H1 (cell line): Measurements from ENCODE around the gene TLNRD1. TPM values are rescaled to one million over a fixed set of nuclear protein-coding genes. Genes with fewer than 3 reads are reported as not detected.

Experiments
- CTCF ChIA-PET: fragments of 300-600 bp; sonication (Branson Sonifier 250); formaldehyde crosslinking; loops from one replicate; lab custom pipeline; 2021; ENCODE audit not compliant: partially characterized antibody; lab: Charles Lee
- POLR2A ChIA-PET: fragments of 300-600 bp; sonication (Branson Sonifier 250); formaldehyde crosslinking; loops from one replicate; lab custom pipeline; 2021; ENCODE audit warnings: inconsistent platforms; ENCODE audit not compliant: partially characterized antibody; lab: Charles Lee
- DNase-seq, 2 experiments: peaks; one replicate each; pipeline versions ENCODE4 v3.0.0 to v3.0.0-alpha.2; 2010 to 2022; ENCODE audit warnings: low spot score in 2 of 2, low read depth in 1 of 2, mixed read lengths in 1 of 2
- FAIRE-seq: peaks from 2 replicates; lab custom pipeline; 2011; peaks lifted over from hg19 to GRCh38; lab: Jason Lieb, UNC
- H2AFZ ChIP-seq: 2 replicates; pipeline ENCODE4 v1.8.1; 2012; ENCODE audit warnings: low read length, inconsistent platforms
- H2AK5ac ChIP-seq: 2 replicates; pipeline ENCODE4 v1.6.1; 2013; ENCODE audit warnings: low read depth, low read length
- H2BK120ac ChIP-seq: replicated peaks from 2 replicates; pipeline ENCODE3; 2013; ENCODE audit warnings: low read depth, low read length, inconsistent platforms
- H2BK12ac ChIP-seq: 2 replicates; pipeline ENCODE4 v1.6.1; 2013; ENCODE audit warnings: low read depth, low read length
- H2BK15ac ChIP-seq: 2 replicates; pipeline ENCODE4 v1.6.1; 2013; ENCODE audit warnings: low read length
- H2BK20ac ChIP-seq: 2 replicates; pipeline ENCODE4 v1.6.1; 2013; ENCODE audit warnings: low read length
- H2BK5ac ChIP-seq: 2 replicates; pipeline ENCODE4 v1.6.1; 2013; ENCODE audit warnings: low read depth, low read length
- H3K14ac ChIP-seq: 2 replicates; pipeline ENCODE4 v1.6.1; 2013; ENCODE audit warnings: inconsistent platforms; ENCODE audit not compliant: insufficient read length
- H3K18ac ChIP-seq: 2 replicates; pipeline ENCODE4 v1.6.1; 2013; ENCODE audit warnings: low read length; ENCODE audit errors: extremely low read depth
- H3K23ac ChIP-seq: 2 replicates; pipeline ENCODE4 v1.6.1; 2013; ENCODE audit warnings: inconsistent platforms; ENCODE audit not compliant: insufficient read length
- H3K23me2 ChIP-seq: 2 replicates; pipeline ENCODE4 v1.6.1; 2013; ENCODE audit warnings: low read depth, low read length
- H3K27ac ChIP-seq: 2 replicates; pipeline ENCODE4 v1.6.1; 2011; ENCODE audit warnings: low read depth, low read length, inconsistent platforms
- H3K27me3 ChIP-seq, 4 experiments: replicated peaks in 1 of 4; 1 replicate in 1 of 4; 2 replicates in 3 of 4; pipeline versions ENCODE4 v1.6.1 to v1.8.1; 2011 to 2013; ENCODE audit warnings: low read length in 3 of 4, mild to moderate bottlenecking in 3 of 4, inconsistent platforms in 2 of 4, mixed read lengths in 2 of 4, moderate library complexity in 1 of 4; ENCODE audit not compliant: control insufficient read depth in 3 of 4, insufficient read depth in 3 of 4; ENCODE audit errors: extremely low read depth in 1 of 4
- H3K36me3 ChIP-seq, 4 experiments: 2 replicates each; pipeline versions ENCODE4 v1.6.1 to v1.8.1; 2011 to 2013; ENCODE audit warnings: mild to moderate bottlenecking in 4 of 4, low read length in 3 of 4, moderate library complexity in 2 of 4, control low read depth in 1 of 4, inconsistent platforms in 1 of 4; ENCODE audit not compliant: insufficient read depth in 4 of 4, control insufficient read depth in 2 of 4
- H3K4ac ChIP-seq: replicated peaks from 2 replicates; pipeline ENCODE3; 2013; ENCODE audit warnings: low read length, low read depth, mixed read lengths, inconsistent platforms; ENCODE audit not compliant: insufficient read length
- H3K4me1 ChIP-seq, 4 experiments: replicated peaks in 1 of 4; 1 replicate in 1 of 4; 2 replicates in 3 of 4; pipeline versions ENCODE4 v1.6.1 to v1.8.1; 2011 to 2013; ENCODE audit warnings: low read length in 3 of 4, inconsistent platforms in 2 of 4, mixed read lengths in 1 of 4; ENCODE audit not compliant: insufficient read depth in 4 of 4, control insufficient read depth in 3 of 4
- H3K4me2 ChIP-seq, 2 experiments: 2 replicates each; pipeline versions ENCODE4 v1.6.1 to v1.8.1; 2011 to 2013; ENCODE audit warnings: low read depth in 2 of 2, low read length in 2 of 2, control low read depth in 1 of 2, inconsistent platforms in 1 of 2, mild to moderate bottlenecking in 1 of 2; ENCODE audit not compliant: insufficient read depth in 1 of 2
- H3K4me3 ChIP-seq, 4 experiments: fragments of 200-600, 300-600 bp in 1 of 4; sonication (generic), shearing (Covaris generic), sonication (Bioruptor Twin) in 1 of 4; 2 replicates each; pipeline versions ENCODE4 v1.5.1 to v1.8.1; 2011 to 2016; ENCODE audit warnings: low read length in 4 of 4, low read depth in 3 of 4, control low read depth in 2 of 4, inconsistent platforms in 2 of 4, mild to moderate bottlenecking in 2 of 4, mixed read lengths in 1 of 4, moderate library complexity in 1 of 4; ENCODE audit not compliant: insufficient read depth in 2 of 4; ENCODE audit errors: extremely low read depth in 1 of 4
- H3K56ac ChIP-seq: replicated peaks from 2 replicates; pipeline ENCODE3; 2013; ENCODE audit warnings: low read depth, mild to moderate bottlenecking, mixed read lengths, low read length, inconsistent platforms; ENCODE audit not compliant: insufficient read length
- H3K79me1 ChIP-seq: 2 replicates; pipeline ENCODE4 v1.6.1; 2013; ENCODE audit warnings: low read depth, low read length, control low read depth
- H3K79me2 ChIP-seq, 2 experiments: 2 replicates each; pipeline versions ENCODE4 v1.6.1 to v1.8.1; 2012 to 2013; ENCODE audit warnings: low read length in 2 of 2, mild to moderate bottlenecking in 2 of 2, inconsistent platforms in 1 of 2; ENCODE audit not compliant: insufficient read depth in 2 of 2, control insufficient read depth in 1 of 2
- H3K9ac ChIP-seq, 4 experiments: replicated peaks in 1 of 4; 1 replicate in 1 of 4; 2 replicates in 3 of 4; pipeline versions ENCODE4 v1.6.1 to v1.8.1; 2011 to 2013; ENCODE audit warnings: low read depth in 3 of 4, low read length in 3 of 4, control low read depth in 2 of 4, mild to moderate bottlenecking in 2 of 4, moderate library complexity in 2 of 4, inconsistent platforms in 1 of 4; ENCODE audit errors: extremely low read depth in 1 of 4
- H3K9me3 ChIP-seq, 2 experiments: 2 replicates each; pipeline versions ENCODE4 v1.6.1 to v1.8.1; 2012 to 2013; ENCODE audit warnings: mild to moderate bottlenecking in 2 of 2, moderate library complexity in 2 of 2, control low read depth in 1 of 2, inconsistent platforms in 1 of 2, low read depth in 1 of 2, low read length in 1 of 2, mixed read lengths in 1 of 2; ENCODE audit not compliant: insufficient read depth in 2 of 2
- H4K20me1 ChIP-seq, 2 experiments: replicated peaks in 1 of 2; 2 replicates each; pipeline versions ENCODE3 to v1.8.1; 2011 to 2013; ENCODE audit warnings: inconsistent platforms in 2 of 2, low read length in 2 of 2, mild to moderate bottlenecking in 1 of 2; ENCODE audit not compliant: insufficient read depth in 2 of 2, control insufficient read depth in 1 of 2
- H4K5ac ChIP-seq: 2 replicates; pipeline ENCODE4 v1.6.1; 2013; ENCODE audit warnings: low read length, low read depth, mixed read lengths, inconsistent platforms; ENCODE audit not compliant: insufficient read length
- H4K8ac ChIP-seq: 2 replicates; pipeline ENCODE4 v1.8.0; 2013; ENCODE audit warnings: mild to moderate bottlenecking, moderate library complexity, low read length, inconsistent platforms; ENCODE audit not compliant: insufficient read depth; ENCODE audit errors: extremely low read depth
- H4K91ac ChIP-seq: replicated peaks from 2 replicates; pipeline ENCODE3; 2013; ENCODE audit warnings: low read length, mixed read lengths, inconsistent platforms; ENCODE audit not compliant: insufficient read length
- GABPA ChIP-seq: IDR thresholded peaks from 2 replicates; pipeline ENCODE4 v1.6.1; 2011; ENCODE audit warnings: mild to moderate bottlenecking, low read length, moderate library complexity, borderline replicate concordance; ENCODE audit not compliant: insufficient read depth
- GTF2F1 ChIP-seq: IDR thresholded peaks from 2 replicates; pipeline ENCODE4 v1.6.1; 2012; ENCODE audit warnings: low read depth, low read length, improper control_type of control experiment, borderline replicate concordance
- HDAC6 ChIP-seq: IDR thresholded peaks from one replicate; pipeline ENCODE4 v1.7.1; 2012; ENCODE audit warnings: low read depth, mild to moderate bottlenecking, inconsistent platforms, low read length, moderate library complexity
- RAD21 ChIP-seq, 2 experiments: IDR thresholded peaks in 1 of 2; conservative IDR thresholded peaks in 1 of 2; 2 replicates each; pipeline ENCODE4 v1.6.1; 2011; ENCODE audit warnings: low read depth in 2 of 2, low read length in 2 of 2, improper control_type of control experiment in 1 of 2, inconsistent platforms in 1 of 2, mild to moderate bottlenecking in 1 of 2, moderate library complexity in 1 of 2
- SRF ChIP-seq: IDR thresholded peaks from 2 replicates; pipeline ENCODE4 v1.6.1; 2011; ENCODE audit warnings: mild to moderate bottlenecking, low read depth, low read length, moderate library complexity
- YY1 ChIP-seq: IDR thresholded peaks from 2 replicates; pipeline ENCODE4 v1.6.1; 2011; ENCODE audit warnings: low read depth, mild to moderate bottlenecking, low read length
- WGBS, 2 experiments: shearing (Covaris generic) in 1 of 2; methylation state at CpG; one replicate each; pipeline versions ENCODE4 v1.1.6 to v1.1.7; 2013 to 2015; ENCODE audit warnings: low lambda C conversion rate in 2 of 2, mixed read lengths in 2 of 2, inconsistent platforms in 1 of 2, low coverage in 1 of 2, missing lambda C conversion rate in 1 of 2; ENCODE audit not compliant: insufficient replicate concordance in 2 of 2, insufficient coverage in 1 of 2, insufficient read length in 1 of 2; ENCODE audit errors: extremely low coverage in 1 of 2, missing lambda C conversion rate in 1 of 2; 5-methylcytosine and 5-hydroxymethylcytosine counted together
- polyA plus RNA-seq, 7 experiments: library from polyadenylated mRNA; depleted of rRNA in 3 of 7; stranded (reverse) in 5 of 7; unstranded in 2 of 7; fragments of >200 nt in 5 of 7; fragments of 200-250 nt in 2 of 7; gene quantifications; 1 replicate in 5 of 7; 2 replicates in 1 of 7; 4 replicates in 1 of 7; pipeline versions ENCODE4 v1.2.1 to v1.2.3, GENCODE V29; 2011 to 2013; ENCODE audit warnings: missing spikeins in 2 of 7, mixed read lengths in 2 of 7
- total RNA-seq: library from RNA; stranded (reverse); fragmentation: NEBNext Ultra II Directional; extraction: Animal tissue kit (Norgen Biotek cat#: 25700); gene quantifications from 2 replicates; pipeline ENCODE4 v1.2.1, GENCODE V29; 2021
- TF ChIP-seq, protein P1 (sequence below): IDR thresholded peaks from 2 replicates; pipeline ENCODE4 v1.6.1; 2012; ENCODE audit warnings: inconsistent platforms

TLNRD1 gene
- total and polyA plus RNA-seq, 2 of the 8 experiments (the other 6 are each of a cell fraction or from before 2014, with no cell fraction given): 12.2 to 20.5 TPM

DNA sequence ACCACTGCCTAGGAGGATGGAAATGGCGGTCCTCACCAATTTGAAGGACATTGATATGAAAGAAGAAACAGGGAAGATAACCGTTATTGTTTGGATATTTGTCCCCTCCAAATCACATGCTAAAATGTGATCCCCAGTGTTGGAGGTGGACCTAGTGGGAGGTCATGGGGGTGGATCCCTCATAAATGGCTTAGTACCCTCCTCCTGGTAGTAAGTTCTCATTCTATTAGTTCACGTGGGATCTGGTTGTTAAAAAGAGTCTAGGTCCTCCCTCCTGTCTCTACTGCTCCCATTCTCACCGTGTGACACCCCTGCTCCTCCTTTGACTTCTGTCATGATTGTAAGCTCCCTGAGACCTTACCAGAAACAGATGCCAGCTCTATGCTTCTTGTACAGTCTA, 30.5 kb downstream of the TLNRD1 start:
- TF ChIP-seq RAD21 (IDR thresholded peaks at IDR 0.05 in 1 of 2, conservative IDR thresholded peaks at IDR 0.05 in 1 of 2; ENCODE audit: low read depth in 2 of 2, low read length in 2 of 2) (no peak), GABPA (no peak), SRF (no peak), YY1 (no peak), HDAC6 (no peak), GTF2F1 (no peak)
- TF ChIP-seq, protein P1, sequence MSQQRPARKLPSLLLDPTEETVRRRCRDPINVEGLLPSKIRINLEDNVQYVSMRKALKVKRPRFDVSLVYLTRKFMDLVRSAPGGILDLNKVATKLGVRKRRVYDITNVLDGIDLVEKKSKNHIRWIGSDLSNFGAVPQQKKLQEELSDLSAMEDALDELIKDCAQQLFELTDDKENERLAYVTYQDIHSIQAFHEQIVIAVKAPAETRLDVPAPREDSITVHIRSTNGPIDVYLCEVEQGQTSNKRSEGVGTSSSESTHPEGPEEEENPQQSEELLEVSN: no peak
- Histone ChIP-seq H3K9me3 (peaks cover 6 to 7% of the 10 kb centered on the region in 2 experiments), H2BK5ac (no peak overlapping the region), H2BK120ac (no peak overlapping the region), H3K79me1 (no peaks in the 10 kb centered on the region), H4K20me1 (no peaks in the 10 kb centered on the region), H3K18ac (no peak overlapping the region), H3K14ac (no peak overlapping the region), H4K8ac (no peak overlapping the region), H4K91ac (no peak overlapping the region), H2AK5ac (no peak overlapping the region), H3K27ac (no peak overlapping the region), H4K5ac (no peak overlapping the region), H2BK12ac (no peak overlapping the region), H2AFZ (no peak overlapping the region), H3K27me3 (no peaks in the 10 kb centered on the region), H3K36me3 (no peaks in the 10 kb centered on the region), H2BK20ac (no peak overlapping the region), H3K4ac (no peak overlapping the region), H3K56ac (no peak overlapping the region), H2BK15ac (no peak overlapping the region), H3K79me2 (no peaks in the 10 kb centered on the region), H3K4me3 (no peak overlapping the region), H3K4me1 (0 out of 7 replicates have a peak, but pooled peaks cover 0 to 3% (median 0%) of the 10 kb centered on the region in 4 experiments), H3K9ac (no peak overlapping the region), H3K23me2 (no peaks in the 10 kb centered on the region), H3K23ac (no peak overlapping the region), H3K4me2 (no peak overlapping the region)
- POLR2A ChIA-PET: no interaction called here
- FAIRE-seq (no peak), DNase-seq (no peak)
- WGBS, 2 experiments: 80% methylated on average over 4 of the region's 4 CpGs; no CpG with 5 or more reads in 1 of the 2 experiments
- CTCF ChIA-PET: interaction anchor here (0.6 to 1.5 kb wide), 6 partner anchors 16 to 1235 kb away, joined by 3 to 4 read pairs (median 3); no protein-coding TSS in a partner anchor
